ENCODE data around the gene PEAR1. TPM values are rescaled to one million over a fixed set of nuclear protein-coding genes. Genes with fewer than 3 reads are reported as not detected.

Gene PEAR1
- total RNA-seq, 4 donors from 2014 or later = 7.0 to 10.7 (median 9.1) TPM

- Histone ChIP-seq H3K4me3 (no peak overlapping the region), H3K27me3 (no peaks in the 10 kb centered on the region), H3K4me1 (no peaks in the 10 kb centered on the region), H3K9me3 (no peaks in the 10 kb centered on the region), H3K36me3 (peaks cover 0 to 100% of the 10 kb centered on the region in 2 donors), H3K27ac (no peak overlapping the region)
- WGBS, 2 donors (ENCODE audit: low coverage in 1 of 2) = 77 to 95% methylated on average over 2 to 4 of the region's 4 CpGs
- TF ChIP-seq POLR2AphosphoS5 (IDR thresholded peaks at IDR 0.05) = no peak
- no peak for TF ChIP-seq EP300 (IDR thresholded peaks at IDR 0.05)
- no peak for TF ChIP-seq CTCF (IDR thresholded peaks at IDR 0.05)
- TF ChIP-seq POLR2A (IDR thresholded peaks at IDR 0.05) = no peak
- ATAC-seq = no peak
Measured at GRCh38 chr1:156961709-156962108, 68.2 kb downstream of the PEAR1 start.

- H3K9me3 ChIP-seq = no peaks in the 10 kb centered on the region
- no peaks in the 10 kb centered on the region for H3K4me1 ChIP-seq
- WGBS, 2 donors (ENCODE audit: low coverage in 1 of 2) = 42% methylated on average over 2 of the region's 3 CpGs; no CpG with 5 or more reads in 1 of the 2 donors
- peaks cover 0 to 100% of the 10 kb centered on the region in 2 donors for H3K36me3 ChIP-seq
- no peak overlapping the region for H3K4me3 ChIP-seq
- no peaks in the 10 kb centered on the region for H3K27me3 ChIP-seq
- TF ChIP-seq POLR2AphosphoS5 (IDR thresholded peaks at IDR 0.05) (no peak), CTCF (IDR thresholded peaks at IDR 0.05) (no peak), EP300 (IDR thresholded peaks at IDR 0.05) (no peak), POLR2A (IDR thresholded peaks at IDR 0.05) (no peak)
- no peak for ATAC-seq
- H3K27ac ChIP-seq = no peak overlapping the region
Measured at GRCh38 chr1:156963621-156964020, 70.1 kb downstream of the PEAR1 start.

- TF ChIP-seq POLR2A (IDR thresholded peaks at IDR 0.05) (no peak), CTCF (IDR thresholded peaks at IDR 0.05) (no peak), POLR2AphosphoS5 (IDR thresholded peaks at IDR 0.05) (no peak), EP300 (IDR thresholded peaks at IDR 0.05) (no peak)
- Histone ChIP-seq H3K9me3 (no peaks in the 10 kb centered on the region), H3K4me1 (no peaks in the 10 kb centered on the region), H3K36me3 (peaks cover 0 to 100% of the 10 kb centered on the region in 2 donors), H3K4me3 (no peak overlapping the region), H3K27ac (no peak overlapping the region), H3K27me3 (no peaks in the 10 kb centered on the region)
- 75 to 100% methylated on average over 1 to 2 of the region's 2 CpGs for WGBS, 2 donors (ENCODE audit: low coverage in 1 of 2)
- no peak for ATAC-seq
Measured at GRCh38 chr1:156964441-156964840, 70.9 kb downstream of the PEAR1 start.

Small RNA genes within 50 kb of the gene (small RNA-seq; reads per million reads assigned to genes)
- 0 to 0.82 (median 0) reads per million in 4 donors for gene MIR765

Other genes starting within 250 kb of the PEAR1 start
- gene NES, start 216.3 kb upstream of the PEAR1 start, total RNA-seq = 10 to 100 TPM; 13.9 to 34.3 (median 23.9) TPM
- gene CRABP2, start 188.1 kb upstream of the PEAR1 start, total RNA-seq = 10 to 100 TPM in 1 of 4 donors, 1 to 10 TPM in 2, under 1 TPM in 1; 0.54 to 36.7 (median 6.0) TPM
- 10 to 100 TPM in 3 of 4 donors, 1 to 10 TPM in 1; 8.4 to 29.0 (median 17.4) TPM for gene METTL25B, start 165.2 kb upstream of the PEAR1 start, total RNA-seq
- 10 to 100 TPM; 14.5 to 18.4 (median 17.0) TPM for gene ISG20L2, start 165.0 kb upstream of the PEAR1 start, total RNA-seq
- 10 to 100 TPM; 50.6 to 84.2 (median 69.9) TPM for gene MRPL24, start 152.6 kb upstream of the PEAR1 start, total RNA-seq
- 100 to 1,000 TPM; 138 to 237 (median 186) TPM for gene HDGF, start 142.0 kb upstream of the PEAR1 start, total RNA-seq
- 10 to 100 TPM; 33.4 to 41.0 (median 33.9) TPM for gene PRCC, start 126.2 kb upstream of the PEAR1 start, total RNA-seq
- under 1 TPM in 1 of 4 donors, not detected in 3; 0.94 TPM for gene SH2D2A, start 76.9 kb upstream of the PEAR1 start, total RNA-seq
- under 1 TPM in 1 of 4 donors, not detected in 3; under 0.01 TPM for gene INSRR, start 34.6 kb upstream of the PEAR1 start, total RNA-seq
- gene NTRK1, start 32.9 kb upstream of the PEAR1 start, total RNA-seq = 1 to 10 TPM in 2 of 4 donors, under 1 TPM in 2; 0.23 to 4.4 (median 0.72) TPM
- gene LRRC71, start 26.9 kb downstream of the PEAR1 start, total RNA-seq = under 1 TPM in 1 of 4 donors, not detected in 3; 0.40 TPM
- gene ARHGEF11, start 152.0 kb downstream of the PEAR1 start, total RNA-seq = 10 to 100 TPM; 28.5 to 51.7 (median 37.3) TPM
- gene ETV3L, start 206.1 kb downstream of the PEAR1 start, total RNA-seq = not detected
- gene ETV3, start 244.7 kb downstream of the PEAR1 start, total RNA-seq = 10 to 100 TPM; 17.7 to 27.3 (median 20.5) TPM